Measurements from ENCODE around the gene SMPX.

GRCh38 chrX:21781976-21782375, 24.1 kb upstream of the SMPX start:
- TF ChIP-seq TSHZ1 (CRISPR knock-in tag; IDR thresholded peaks at IDR 0.05) (no peak), EZH2 (IDR thresholded peaks at IDR 0.05; ENCODE audit: borderline replicate concordance, low read depth, low read length) (no peak), EP300 (IDR thresholded peaks at IDR 0.05; ENCODE audit: low read length) (no peak)

All from K562 (cell line).